WERI-Rb-1 (cell line): ENCODE data around the gene CPT2.

Source experiments
- DNase-seq: peaks from one replicate; pipeline ENCODE4 v3.0.0-alpha.2; 2020
- H3K27ac ChIP-seq: fragments of 250-450 bp; sonication (Bioruptor Pico); 2 replicates; pipeline ENCODE4 v1.5.1; 2020; ENCODE audit warnings: mild to moderate bottlenecking, moderate library complexity
- H3K27me3 ChIP-seq: fragments of 250-450 bp; sonication (Bioruptor Pico); 2 replicates; pipeline ENCODE4 v1.5.1; 2021; ENCODE audit warnings: mild to moderate bottlenecking, low read depth, moderate library complexity; ENCODE audit not compliant: insufficient read depth, severe bottlenecking
- H3K36me3 ChIP-seq: fragments of 250-450 bp; sonication (Bioruptor Pico); 2 replicates; pipeline ENCODE4 v1.5.1; 2020; ENCODE audit warnings: mild to moderate bottlenecking, moderate library complexity
- H3K4me3 ChIP-seq: 2 replicates; pipeline ENCODE4 v1.5.1; 2011; ENCODE audit warnings: low read depth, mild to moderate bottlenecking, control low read depth, low read length
- H3K9me3 ChIP-seq: fragments of 250-450 bp; sonication (Bioruptor Pico); 2 replicates; pipeline ENCODE4 v1.5.1; 2021; ENCODE audit warnings: mild to moderate bottlenecking, moderate library complexity; ENCODE audit not compliant: severe bottlenecking
- CTCF ChIP-seq: IDR thresholded peaks from 2 replicates; pipeline ENCODE4 v1.5.1; 2011; ENCODE audit warnings: low read depth, mild to moderate bottlenecking, control low read depth, inconsistent platforms, low read length

The CPT2 gene

GRCh38 chr1:53155534-53155933 lies 41.1 kb upstream of the CPT2 start:
- no peak for TF ChIP-seq CTCF
- DNase-seq, result no peak

GRCh38 chr1:53155945-53156344 lies 40.7 kb upstream of the CPT2 start:
- TF ChIP-seq CTCF, result no peak
- H3K36me3 ChIP-seq, result no peaks in the 10 kb centered on the region
- H3K4me3 ChIP-seq, result no peak overlapping the region
- no peak for DNase-seq
- H3K27me3 ChIP-seq, result no peaks in the 10 kb centered on the region
- H3K9me3 ChIP-seq, result no peaks in the 10 kb centered on the region
- no peak overlapping the region for H3K27ac ChIP-seq

More at GRCh38 chr1:53155534-53155933, 41.1 kb upstream of the CPT2 start:
- no peak overlapping the region for H3K27ac ChIP-seq
- H3K27me3 ChIP-seq, result no peaks in the 10 kb centered on the region
- no peaks in the 10 kb centered on the region for H3K9me3 ChIP-seq
- no peak overlapping the region for H3K4me3 ChIP-seq
- no peaks in the 10 kb centered on the region for H3K36me3 ChIP-seq

DNA sequence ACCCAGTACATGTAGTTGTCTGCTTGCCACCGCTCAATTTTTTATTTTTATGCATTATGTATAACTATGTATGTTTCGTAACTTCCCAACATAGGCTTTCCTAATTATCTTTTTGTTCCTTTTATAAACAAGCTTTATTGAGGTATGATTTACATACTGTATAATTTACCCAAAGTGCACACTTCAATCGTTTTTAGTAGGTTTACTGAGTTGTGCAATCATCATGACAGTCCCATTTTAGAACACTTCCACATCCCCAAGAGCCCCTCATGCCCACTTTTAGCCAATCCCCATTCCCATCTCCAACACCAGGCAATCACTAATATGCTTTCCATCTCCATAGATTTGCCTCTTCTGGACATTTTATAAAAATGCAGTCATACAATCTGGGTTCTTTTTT lies 39.8 kb upstream of the CPT2 start:
- no peak for DNase-seq
- no peak for TF ChIP-seq CTCF
- H3K4me3 ChIP-seq, result no peak overlapping the region
- no peaks in the 10 kb centered on the region for H3K27me3 ChIP-seq
- H3K27ac ChIP-seq, result no peak overlapping the region
- H3K9me3 ChIP-seq, result no peaks in the 10 kb centered on the region
- H3K36me3 ChIP-seq, result no peaks in the 10 kb centered on the region

- no peaks in the 10 kb centered on the region for H3K27me3 ChIP-seq
- no peak overlapping the region for H3K27ac ChIP-seq
- H3K36me3 ChIP-seq, result no peaks in the 10 kb centered on the region
- no peak overlapping the region for H3K4me3 ChIP-seq
- no peak for DNase-seq
- no peak for TF ChIP-seq CTCF
- no peaks in the 10 kb centered on the region for H3K9me3 ChIP-seq
These were observed 37.7 kb upstream of the CPT2 start for GRCh38 chr1:53158900-53159299.

DNA sequence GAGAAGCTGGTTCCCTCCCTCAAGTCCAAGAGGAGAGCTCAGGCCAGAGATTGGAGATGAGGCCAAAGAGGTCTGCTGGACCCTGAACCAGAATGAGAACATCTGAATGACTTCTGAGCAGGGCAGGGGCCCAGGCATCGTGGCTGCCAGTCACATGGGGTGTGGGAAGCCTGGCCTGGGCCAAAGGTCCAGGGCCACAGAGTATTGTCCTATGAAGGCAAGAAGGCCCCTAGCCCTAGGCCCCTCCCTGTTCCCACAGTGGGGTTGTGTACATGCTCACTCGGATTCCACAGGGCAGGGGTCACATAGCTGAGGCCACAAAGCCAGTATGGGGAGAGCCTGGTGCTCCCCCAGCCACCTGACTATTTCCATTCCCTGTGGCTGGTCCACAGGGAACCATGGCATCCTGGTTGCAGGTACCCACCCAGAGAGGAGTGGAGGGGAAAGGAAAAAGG lies 35.7 kb upstream of the CPT2 start:
- H3K27ac ChIP-seq, result no peak overlapping the region
- no peaks in the 10 kb centered on the region for H3K36me3 ChIP-seq
- no peak overlapping the region for H3K4me3 ChIP-seq
- TF ChIP-seq CTCF, result no peak
- H3K9me3 ChIP-seq, result no peaks in the 10 kb centered on the region
- no peak for DNase-seq
- H3K27me3 ChIP-seq, result no peaks in the 10 kb centered on the region

GRCh38 chr1:53162621-53163020 lies 34.0 kb upstream of the CPT2 start:
- Histone ChIP-seq H3K36me3 (no peaks in the 10 kb centered on the region), H3K4me3 (no peak overlapping the region), H3K9me3 (no peaks in the 10 kb centered on the region), H3K27me3 (no peaks in the 10 kb centered on the region), H3K27ac (no peak overlapping the region)
- no peak for TF ChIP-seq CTCF
- no peak for DNase-seq
